ENCODE data around the gene VAV1.

- no peak for TF ChIP-seq CTCF (IDR thresholded peaks at IDR 0.05)
- TF ChIP-seq EP300 (IDR thresholded peaks at IDR 0.05): no peak
- TF ChIP-seq POLR2A (IDR thresholded peaks at IDR 0.05): no peak
Measured at GRCh38 chr19:6777434-6777833, 4.9 kb downstream of the VAV1 start.
